Nephron progenitor cell (in vitro differentiated cells): ENCODE data around the gene ARID3B.

Experiments
- DNase-seq: peaks from one replicate; pipeline ENCODE4 v3.0.0; 2021
- H3K27ac Mint-ChIP-seq: 2 replicates; pipeline ENCODE4 v1.8.0; 2021; ENCODE audit warnings: mild to moderate bottlenecking, moderate library complexity, mixed read lengths
- H3K27me3 Mint-ChIP-seq: 2 replicates; pipeline ENCODE4 v1.8.0; 2021; ENCODE audit warnings: mild to moderate bottlenecking, low read depth, mixed read lengths; ENCODE audit not compliant: poor library complexity
- H3K36me3 Mint-ChIP-seq: 2 replicates; pipeline ENCODE4 v1.8.0; 2021; ENCODE audit warnings: low read depth, mixed read lengths
- H3K4me1 Mint-ChIP-seq: 2 replicates; pipeline ENCODE4 v1.8.0; 2021; ENCODE audit warnings: mixed read lengths
- H3K4me3 Mint-ChIP-seq: 2 replicates; pipeline ENCODE4 v1.8.0; 2021; ENCODE audit warnings: mild to moderate bottlenecking, moderate library complexity, mixed read lengths
- H3K9me3 Mint-ChIP-seq: 2 replicates; pipeline ENCODE4 v1.8.0; 2021; ENCODE audit warnings: mild to moderate bottlenecking, moderate library complexity, mixed read lengths
- TF ChIP-seq, protein P1 (sequence below): fragments of 200-600 bp; sonication (generic); IDR thresholded peaks from 2 replicates; pipeline ENCODE4 v1.5.0; 2021; ENCODE audit warnings: antibody characterized with exemption

The ARID3B gene

GRCh38 chr15:74598126-74598842 lies 57.3 kb downstream of the ARID3B start:
- Mint-ChIP-seq H3K4me3 (peak overlapping the region; percentile 78), H3K4me1 (peaks cover 46% of the 10 kb centered on the region), H3K9me3 (no peaks in the 10 kb centered on the region), H3K27me3 (peaks cover 5% of the 10 kb centered on the region), H3K27ac (peak overlapping the region; percentile 98), H3K36me3 (peaks cover 39% of the 10 kb centered on the region)
- TF ChIP-seq, protein P1, sequence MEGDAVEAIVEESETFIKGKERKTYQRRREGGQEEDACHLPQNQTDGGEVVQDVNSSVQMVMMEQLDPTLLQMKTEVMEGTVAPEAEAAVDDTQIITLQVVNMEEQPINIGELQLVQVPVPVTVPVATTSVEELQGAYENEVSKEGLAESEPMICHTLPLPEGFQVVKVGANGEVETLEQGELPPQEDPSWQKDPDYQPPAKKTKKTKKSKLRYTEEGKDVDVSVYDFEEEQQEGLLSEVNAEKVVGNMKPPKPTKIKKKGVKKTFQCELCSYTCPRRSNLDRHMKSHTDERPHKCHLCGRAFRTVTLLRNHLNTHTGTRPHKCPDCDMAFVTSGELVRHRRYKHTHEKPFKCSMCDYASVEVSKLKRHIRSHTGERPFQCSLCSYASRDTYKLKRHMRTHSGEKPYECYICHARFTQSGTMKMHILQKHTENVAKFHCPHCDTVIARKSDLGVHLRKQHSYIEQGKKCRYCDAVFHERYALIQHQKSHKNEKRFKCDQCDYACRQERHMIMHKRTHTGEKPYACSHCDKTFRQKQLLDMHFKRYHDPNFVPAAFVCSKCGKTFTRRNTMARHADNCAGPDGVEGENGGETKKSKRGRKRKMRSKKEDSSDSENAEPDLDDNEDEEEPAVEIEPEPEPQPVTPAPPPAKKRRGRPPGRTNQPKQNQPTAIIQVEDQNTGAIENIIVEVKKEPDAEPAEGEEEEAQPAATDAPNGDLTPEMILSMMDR = no peak
- peak; percentile 74 for DNase-seq

GRCh38 chr15:74599156-74599555 lies 58.1 kb downstream of the ARID3B start:
- Mint-ChIP-seq H3K4me1 (peaks cover 46% of the 10 kb centered on the region), H3K9me3 (no peaks in the 10 kb centered on the region), H3K36me3 (peaks cover 31% of the 10 kb centered on the region), H3K27ac (no peak overlapping the region), H3K27me3 (peaks cover 5% of the 10 kb centered on the region), H3K4me3 (no peak overlapping the region)
- TF ChIP-seq, protein P1 = no peak
- no peak for DNase-seq

DNA sequence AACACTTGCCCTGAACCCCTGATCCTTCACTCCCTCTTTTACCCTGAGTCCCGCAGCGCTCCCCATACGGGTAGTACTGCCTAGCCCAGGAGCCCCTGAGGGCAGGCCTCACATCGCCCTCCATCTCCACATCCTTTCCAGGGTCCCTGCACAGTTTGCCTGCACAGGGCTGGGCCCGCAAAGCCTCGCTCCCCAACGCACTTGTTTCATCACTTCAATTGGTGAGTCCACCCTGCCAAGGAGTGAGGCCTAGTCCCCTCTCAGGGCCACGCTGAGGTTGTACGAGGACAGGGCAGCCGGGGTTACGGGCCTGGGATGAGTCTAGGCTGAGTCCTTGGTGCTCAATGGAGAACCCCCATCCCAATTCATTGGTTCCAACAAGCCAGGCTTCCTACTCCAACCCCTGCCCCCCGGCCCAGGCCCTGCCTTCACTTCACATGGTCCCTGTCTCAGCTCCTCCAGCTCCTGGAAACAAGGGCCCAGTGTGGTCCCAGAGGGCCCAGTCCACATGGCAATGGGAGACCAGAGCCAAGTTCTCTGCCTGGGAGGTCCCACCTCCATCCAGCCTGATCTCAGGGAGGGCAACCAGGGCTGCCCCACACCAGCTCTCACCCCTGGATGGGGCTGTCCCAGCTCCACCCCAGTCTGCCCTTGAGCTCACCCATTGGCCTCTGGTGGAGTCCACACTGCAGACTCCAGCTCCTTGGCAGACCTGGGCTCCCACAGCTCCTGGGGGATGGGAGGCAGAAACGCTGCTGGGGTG lies 62.2 kb downstream of the ARID3B start:
- H3K36me3 Mint-ChIP-seq = peaks cover 5% of the 10 kb centered on the region
- DNase-seq = no peak
- H3K4me3 Mint-ChIP-seq = no peak overlapping the region
- no peak overlapping the region for H3K27ac Mint-ChIP-seq
- H3K9me3 Mint-ChIP-seq = no peaks in the 10 kb centered on the region
- H3K27me3 Mint-ChIP-seq = peaks cover 9% of the 10 kb centered on the region
- H3K4me1 Mint-ChIP-seq = peaks cover 23% of the 10 kb centered on the region
- TF ChIP-seq, protein P1 = no peak

DNA sequence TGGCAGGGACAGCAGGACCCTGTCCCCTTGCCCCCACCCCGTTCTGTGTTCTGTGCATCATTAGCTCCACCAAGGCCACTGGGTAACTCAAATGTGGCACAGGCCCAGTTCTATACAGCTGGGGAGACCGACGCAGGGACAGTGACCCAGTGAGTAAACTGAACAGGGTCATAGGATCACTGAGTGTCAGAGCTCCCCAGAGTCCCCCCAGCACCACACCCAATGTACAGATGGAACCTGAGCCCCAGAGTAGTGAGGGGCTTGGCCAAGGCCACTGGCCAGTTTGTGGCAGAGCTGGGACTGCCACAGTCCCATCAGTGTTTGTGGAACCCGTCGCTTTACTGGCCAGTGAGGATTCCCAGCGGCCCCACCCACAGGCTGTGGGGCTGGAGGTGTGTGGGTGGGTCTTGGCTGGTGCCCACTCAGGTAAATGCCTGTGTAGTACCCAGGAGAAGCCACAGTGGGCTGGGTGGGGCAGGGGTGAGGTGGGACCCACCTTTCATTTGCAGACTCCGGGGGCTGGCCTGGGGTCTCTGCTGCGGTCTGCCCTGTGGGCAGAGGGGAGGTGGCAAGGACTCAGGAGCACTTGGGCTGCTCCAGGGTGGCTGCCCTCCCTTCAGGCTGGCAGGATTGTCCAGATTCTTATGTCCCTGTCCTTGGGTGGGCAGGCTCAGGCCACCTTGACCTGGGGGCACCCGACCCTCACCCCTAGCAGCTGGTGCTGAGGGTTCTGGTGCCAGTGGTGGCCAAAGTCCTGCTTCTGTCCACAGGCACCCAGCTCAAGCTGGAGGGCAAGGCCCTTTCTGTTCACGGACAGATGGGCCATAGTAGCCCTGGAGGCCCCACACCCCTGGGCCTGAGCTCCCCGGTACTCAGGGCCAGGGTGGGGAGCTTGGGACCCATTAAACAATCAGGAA lies 63.0 kb downstream of the ARID3B start:
- H3K27me3 Mint-ChIP-seq = peaks cover 4% of the 10 kb centered on the region
- no peak overlapping the region for H3K4me3 Mint-ChIP-seq
- no peaks in the 10 kb centered on the region for H3K36me3 Mint-ChIP-seq
- H3K27ac Mint-ChIP-seq = no peak overlapping the region
- no peaks in the 10 kb centered on the region for H3K9me3 Mint-ChIP-seq
- H3K4me1 Mint-ChIP-seq = peaks cover 21% of the 10 kb centered on the region
- no peak for DNase-seq
- TF ChIP-seq, protein P1 = no peak

- DNase-seq = no peak
- H3K4me3 Mint-ChIP-seq = no peak overlapping the region
- H3K9me3 Mint-ChIP-seq = no peaks in the 10 kb centered on the region
- TF ChIP-seq, protein P1 = no peak
- H3K27ac Mint-ChIP-seq = no peak overlapping the region
- H3K4me1 Mint-ChIP-seq = peaks cover 27% of the 10 kb centered on the region
- H3K36me3 Mint-ChIP-seq = no peaks in the 10 kb centered on the region
- H3K27me3 Mint-ChIP-seq = peaks cover 4% of the 10 kb centered on the region
Observed at GRCh38 chr15:74604983-74605794, 64.2 kb downstream of the ARID3B start.
